Esophagus muscularis mucosa (tissue), 4 donors: ENCODE measurements around the gene HPD. TPM values are rescaled to one million over a fixed set of nuclear protein-coding genes. Genes with fewer than 3 reads are reported as not detected.

Experiments used
- DNase-seq: peaks from one replicate; pipeline ENCODE4 v3.0.0-alpha.2; 2017; ENCODE audit errors: extremely low spot score
- H3K27ac ChIP-seq, 4 donors: fragments of 200-600 bp; sonication (generic); replicated peaks in 1 of 4; 1 replicate in 3 of 4; 2 replicates in 1 of 4; pipeline ENCODE4 v1.5.1; 2016 to 2019; ENCODE audit warnings: mild to moderate bottlenecking in 1 of 4
- H3K27me3 ChIP-seq, 4 donors: fragments of 200-600 bp; sonication (generic); one replicate each; pipeline versions ENCODE4 v1.5.1 to v1.6.0; 2016 to 2019
- H3K36me3 ChIP-seq, 4 donors: fragments of 200-600 bp; sonication (generic); one replicate each; pipeline ENCODE4 v1.5.1; 2016 to 2019
- H3K4me1 ChIP-seq, 4 donors: fragments of 200-600 bp; sonication (generic); one replicate each; pipeline ENCODE4 v1.5.1; 2016 to 2019
- H3K4me3 ChIP-seq, 4 donors: fragments of 200-600 bp; sonication (generic); 1 replicate in 2 of 4; 2 replicates in 2 of 4; pipeline ENCODE4 v1.5.1; 2016 to 2019; ENCODE audit warnings: mild to moderate bottlenecking in 4 of 4, moderate library complexity in 1 of 4
- H3K9me3 ChIP-seq, 4 donors: fragments of 200-600 bp; sonication (generic); 1 replicate in 3 of 4; 2 replicates in 1 of 4; pipeline ENCODE4 v1.5.1; 2016 to 2019
- CTCF ChIP-seq, 3 experiments: fragments of 200-600 bp in 2 of 3; fragments of 450-650 bp in 1 of 3; sonication (generic) in 2 of 3; IDR thresholded peaks; one replicate each; pipeline ENCODE4 v1.5.1; 2017 to 2019; ENCODE audit warnings: antibody characterized with exemption in 3 of 3, mild to moderate bottlenecking in 2 of 3, moderate library complexity in 1 of 3
- EP300 ChIP-seq: sonication (generic); formaldehyde crosslinking; IDR thresholded peaks from one replicate; pipeline ENCODE4 v1.6.1; 2017; ENCODE audit warnings: antibody characterized with exemption
- POLR2A ChIP-seq: fragments of 450-650 bp; IDR thresholded peaks from one replicate; pipeline ENCODE4 v1.6.1; 2017; ENCODE audit warnings: antibody characterized with exemption, moderate library complexity, mild to moderate bottlenecking, low read depth
- POLR2AphosphoS5 ChIP-seq, 2 donors: sonication (generic); formaldehyde crosslinking; IDR thresholded peaks; one replicate each; pipeline ENCODE4 v1.6.1; 2017; ENCODE audit warnings: antibody characterized with exemption in 2 of 2
- WGBS: methylation state at CpG from one replicate; pipeline ENCODE4 v1.1.5; 2018; 5-methylcytosine and 5-hydroxymethylcytosine counted together
- intact Hi-C: fragments of 100-400 bp; cut with DNase I; formaldehyde crosslinking; loops from one replicate; pipeline ENCODE4 v1.15.1; 2023
- total RNA-seq, 4 donors: library from RNA; depleted of rRNA; stranded (reverse); fragments of >200 nt; gene quantifications; one replicate each; pipeline versions ENCODE4 v1.1.0 to v1.2.1, GENCODE V29; 2016

Gene HPD
- total RNA-seq, 4 donors from 2014 or later, result 0.65 to 3.3 (median 1.3) TPM

- peaks cover 62 to 91% (median 82%) of the 10 kb centered on the region in 4 donors for H3K36me3 ChIP-seq
Observed at GRCh38 chr12:121816925-121817647, 41.6 kb downstream of the HPD start.

GRCh38 chr12:121815263-121815662 lies 43.4 kb downstream of the HPD start:
- H3K27me3 ChIP-seq, result no peaks in the 10 kb centered on the region
- intact Hi-C loops, result no loop called here
- no peak for TF ChIP-seq POLR2A
- TF ChIP-seq EP300, result no peak
- no peak for TF ChIP-seq CTCF (IDR thresholded peaks at IDR 0.05)
- no peak for TF ChIP-seq POLR2AphosphoS5 (IDR thresholded peaks at IDR 0.05)
- no peak overlapping the region for H3K4me3 ChIP-seq
- no peak overlapping the region for H3K27ac ChIP-seq
- 92% methylated on average over 8 of the region's 8 CpGs for WGBS
- no peak for DNase-seq
- no peaks in the 10 kb centered on the region for H3K9me3 ChIP-seq
- peaks cover 59 to 82% (median 74%) of the 10 kb centered on the region in 4 donors for H3K36me3 ChIP-seq
- peaks cover 34 to 45% (median 41%) of the 10 kb centered on the region in 4 donors for H3K4me1 ChIP-seq

More at GRCh38 chr12:121816925-121817647, 41.6 kb downstream of the HPD start:
- DNase-seq, result no peak
- TF ChIP-seq EP300, result no peak
- no peak for TF ChIP-seq POLR2AphosphoS5 (IDR thresholded peaks at IDR 0.05)
- no peak for TF ChIP-seq CTCF (IDR thresholded peaks at IDR 0.05)
- TF ChIP-seq POLR2A, result no peak
- no peaks in the 10 kb centered on the region for H3K27me3 ChIP-seq
- H3K27ac ChIP-seq, result no peak overlapping the region
- WGBS, result 89% methylated on average over 27 of the region's 47 CpGs
- H3K9me3 ChIP-seq, result no peaks in the 10 kb centered on the region
- no peak overlapping the region for H3K4me3 ChIP-seq
- intact Hi-C loops, result no loop called here
- H3K4me1 ChIP-seq, result peaks cover 17 to 27% (median 22%) of the 10 kb centered on the region in 4 donors

- H3K4me3 ChIP-seq, result no peak overlapping the region
- no peaks in the 10 kb centered on the region for H3K9me3 ChIP-seq
- intact Hi-C loops, result no loop called here
- H3K27me3 ChIP-seq, result no peaks in the 10 kb centered on the region
- no peak overlapping the region for H3K27ac ChIP-seq
- H3K4me1 ChIP-seq, result peaks cover 35 to 51% (median 46%) of the 10 kb centered on the region in 4 donors
- 87% methylated on average over 28 of the region's 31 CpGs for WGBS
- TF ChIP-seq EP300, result no peak
- no peak for TF ChIP-seq CTCF (IDR thresholded peaks at IDR 0.05)
- TF ChIP-seq POLR2AphosphoS5 (IDR thresholded peaks at IDR 0.05), result no peak
- no peak for TF ChIP-seq POLR2A
- peaks cover 59 to 82% (median 74%) of the 10 kb centered on the region in 4 donors for H3K36me3 ChIP-seq
- no peak for DNase-seq
Observed at GRCh38 chr12:121814429-121815119, 44.1 kb downstream of the HPD start.

GRCh38 chr12:121813951-121814350 lies 44.7 kb downstream of the HPD start:
- no peak for TF ChIP-seq CTCF (IDR thresholded peaks at IDR 0.05)
- H3K4me1 ChIP-seq, result peaks cover 35 to 54% (median 46%) of the 10 kb centered on the region in 4 donors
- no peak overlapping the region for H3K4me3 ChIP-seq
- H3K27ac ChIP-seq, result no peak overlapping the region
- intact Hi-C loops, result loop anchor here (2.0 kb wide), 1 partner anchor 75 kb away; the partner anchor contains the start of gene PSMD9
- no peaks in the 10 kb centered on the region for H3K27me3 ChIP-seq
- H3K36me3 ChIP-seq, result peaks cover 56 to 82% (median 74%) of the 10 kb centered on the region in 4 donors
- WGBS, result 94% methylated on average over 13 of the region's 14 CpGs
- no peaks in the 10 kb centered on the region for H3K9me3 ChIP-seq
- DNase-seq, result no peak
